ENCODE data around the gene CHPF2.
A peak's percentile ranks its signal among the peaks of the same experiment; 100 is the strongest.

The CHPF2 gene

DNA sequence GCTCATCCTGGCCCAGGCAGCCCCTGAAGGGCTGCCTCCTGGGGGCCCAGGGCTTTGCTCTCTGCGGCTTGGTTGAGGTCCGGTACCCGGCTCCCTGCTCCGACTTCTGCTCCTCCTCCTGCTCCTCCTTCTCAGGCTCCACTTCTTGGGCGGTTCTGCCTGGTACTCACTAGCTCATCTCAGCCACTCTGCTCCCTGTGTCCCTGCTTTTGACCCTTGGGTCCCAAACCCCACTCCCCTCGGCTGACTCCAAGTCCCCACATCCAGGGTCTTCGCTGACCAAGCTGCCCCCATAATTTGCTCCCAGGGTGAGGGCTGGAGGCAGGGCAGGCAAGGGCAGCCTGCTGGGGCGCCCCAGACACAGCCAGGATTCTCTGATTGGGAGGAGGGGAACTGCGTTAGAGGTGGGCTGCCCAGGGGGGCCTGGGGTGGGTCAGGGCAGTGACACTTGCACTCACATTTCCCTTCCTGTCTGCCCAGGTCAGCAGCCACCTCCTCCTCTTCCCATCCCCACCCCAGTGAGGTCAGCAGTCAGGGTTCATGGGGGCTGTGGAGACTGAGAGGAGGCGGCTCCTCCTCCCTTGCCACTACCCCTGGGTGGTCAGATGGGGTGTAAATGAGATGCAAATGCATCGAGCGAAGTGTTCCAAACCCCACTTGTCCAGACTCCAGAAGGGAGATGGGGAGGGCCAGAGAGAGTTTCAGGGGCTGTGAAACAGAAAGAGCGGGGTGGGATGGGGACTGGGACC, 14.0 kb downstream of the CHPF2 start:
- Histone ChIP-seq H3K27me3 (ENCODE audit: control insufficient read depth, insufficient read depth, low read length) (peaks cover 13% of the 10 kb centered on the region), H3K27ac (ENCODE audit: low read depth, low read length) (no peak overlapping the region), H3K4me3 (ENCODE audit: low read length) (no peak overlapping the region), H3K9ac (ENCODE audit: low read length) (no peak overlapping the region), H3K36me3 (ENCODE audit: control insufficient read depth, insufficient read depth, low read length) (no peaks in the 10 kb centered on the region), H3K4me1 (ENCODE audit: control insufficient read depth, insufficient read depth, low read length) (peaks cover 41% of the 10 kb centered on the region)

DNA sequence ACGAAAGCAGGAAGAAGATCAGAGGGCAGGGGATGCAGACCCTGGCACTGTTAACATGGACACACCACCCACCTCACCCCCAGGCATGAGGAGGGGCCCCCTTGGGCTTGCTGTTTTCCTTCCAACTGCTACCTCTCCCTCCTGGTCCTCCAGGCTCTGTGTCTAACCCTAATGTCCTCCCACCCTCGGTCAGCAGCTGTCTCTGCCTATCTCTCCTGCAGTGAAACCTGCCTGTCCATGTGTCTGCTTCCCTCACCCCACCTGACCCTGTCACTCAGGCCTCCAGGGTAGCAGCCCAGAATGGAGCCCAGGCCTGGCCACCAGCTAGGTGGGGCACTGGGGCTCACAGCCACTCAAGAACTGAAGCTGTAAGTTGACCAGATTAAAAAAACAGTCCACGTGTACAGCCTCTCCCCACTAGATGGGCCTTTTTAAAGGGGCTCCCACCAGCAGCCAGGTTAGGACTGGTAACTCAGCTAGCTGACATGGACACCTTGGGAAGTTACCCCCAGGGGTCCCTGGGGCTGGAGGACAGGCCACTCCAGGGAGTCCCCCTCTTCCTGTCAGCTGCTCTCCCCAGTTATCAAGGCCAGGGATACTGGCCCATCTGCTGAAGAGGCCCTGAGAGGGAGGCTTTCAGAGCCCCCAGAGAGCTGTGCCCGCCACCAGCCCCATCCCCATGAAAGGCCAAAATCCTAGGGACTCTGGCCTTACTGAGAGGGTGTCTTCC, 14.7 kb downstream of the CHPF2 start:
- Histone ChIP-seq H3K27ac (ENCODE audit: low read depth, low read length) (peak overlapping the region; percentile 84), H3K36me3 (ENCODE audit: control insufficient read depth, insufficient read depth, low read length) (no peaks in the 10 kb centered on the region), H3K9ac (ENCODE audit: low read length) (no peak overlapping the region), H3K27me3 (ENCODE audit: control insufficient read depth, insufficient read depth, low read length) (peaks cover 13% of the 10 kb centered on the region), H3K4me1 (ENCODE audit: control insufficient read depth, insufficient read depth, low read length) (peaks cover 41% of the 10 kb centered on the region), H3K4me3 (ENCODE audit: low read length) (peak overlapping the region; percentile 75)

DNA sequence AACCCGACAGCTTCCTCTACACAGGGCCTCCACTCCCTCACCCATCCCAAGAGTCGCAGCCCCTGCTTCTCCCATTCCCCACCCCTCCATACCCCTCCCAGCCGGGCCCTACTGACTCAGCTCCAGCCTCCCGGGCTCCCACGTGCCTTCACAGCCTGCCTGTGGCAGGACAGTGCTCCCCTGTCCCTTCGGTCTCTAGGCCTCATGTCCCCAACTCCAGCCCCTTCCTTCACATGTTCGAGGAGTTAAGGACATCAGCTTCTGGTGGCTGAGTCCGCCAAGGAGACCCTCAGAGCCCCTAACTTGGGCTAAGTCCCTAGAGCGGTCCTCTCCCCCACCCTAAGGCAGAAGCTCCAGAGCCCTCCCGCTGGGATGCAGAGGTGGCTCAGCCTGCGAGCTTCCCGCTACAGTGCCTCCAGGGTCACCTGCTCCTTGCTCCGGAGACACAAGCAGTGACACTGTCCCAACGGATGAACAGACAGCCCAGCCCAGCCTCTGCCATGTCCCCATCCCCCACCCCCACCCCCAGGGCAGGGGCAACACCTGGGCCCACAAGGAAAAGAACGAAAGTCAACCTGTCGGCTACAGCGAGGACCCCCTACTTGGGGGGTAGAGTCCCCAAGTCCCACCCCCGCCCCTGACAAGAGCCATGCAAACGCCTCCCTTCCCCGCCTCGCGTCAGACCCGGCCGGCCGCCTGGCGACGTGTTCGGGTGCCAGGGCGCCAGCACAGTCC, 15.5 kb downstream of the CHPF2 start:
- Histone ChIP-seq H3K9ac (ENCODE audit: low read length) (peak overlapping the region; percentile 50), H3K27ac (ENCODE audit: low read depth, low read length) (peak overlapping the region; percentile 84), H3K27me3 (ENCODE audit: control insufficient read depth, insufficient read depth, low read length) (peaks cover 13% of the 10 kb centered on the region), H3K36me3 (ENCODE audit: control insufficient read depth, insufficient read depth, low read length) (no peaks in the 10 kb centered on the region), H3K4me3 (ENCODE audit: low read length) (peak overlapping the region; percentile 75), H3K4me1 (ENCODE audit: control insufficient read depth, insufficient read depth, low read length) (peaks cover 45% of the 10 kb centered on the region)

DNA sequence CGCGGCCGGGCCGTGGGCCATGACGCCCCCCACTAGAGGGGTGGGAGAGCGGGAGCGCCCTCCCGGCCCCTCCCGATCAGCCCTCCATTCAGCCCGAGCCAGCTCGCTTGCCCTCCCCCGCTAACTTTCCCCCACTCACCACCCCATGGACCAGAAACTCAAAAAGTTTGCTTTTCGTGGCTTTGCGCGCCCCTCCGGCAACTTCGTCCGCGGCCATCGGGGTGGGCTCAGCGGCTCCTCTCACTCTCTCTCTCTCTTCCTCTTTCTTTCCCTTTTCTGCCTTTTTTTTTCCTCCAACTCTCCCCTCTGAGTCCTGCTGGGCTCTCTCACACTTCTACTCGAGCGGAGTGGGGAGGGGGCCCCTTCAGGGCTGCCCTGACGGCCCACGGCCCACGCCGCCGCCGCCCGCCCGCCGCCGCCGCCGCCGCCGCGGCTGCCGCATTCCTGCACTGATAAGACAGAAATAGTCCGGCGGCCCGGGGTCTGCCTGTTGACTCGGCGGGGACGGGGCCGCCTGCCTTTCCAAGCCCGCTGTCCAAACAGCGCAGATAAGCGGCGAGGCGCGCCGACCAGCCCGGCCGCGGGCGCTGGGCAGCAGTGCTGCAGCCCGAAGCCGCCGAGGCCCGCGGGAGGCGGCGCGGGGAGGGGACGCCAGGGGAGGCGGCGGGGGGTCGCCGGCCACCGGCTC, 16.2 kb downstream of the CHPF2 start, which contains the start of gene SMARCD3:
TSS of gene SMARCD3 (minus strand) at position 349 of the 688 bp plus-strand sequence. CDS start at position 217, 132 bp downstream.
- Histone ChIP-seq H3K4me1 (ENCODE audit: control insufficient read depth, insufficient read depth, low read length) (peaks cover 50% of the 10 kb centered on the region), H3K27me3 (ENCODE audit: control insufficient read depth, insufficient read depth, low read length) (peaks cover 13% of the 10 kb centered on the region), H3K27ac (ENCODE audit: low read depth, low read length) (peak within 1 kb of the TSS; percentile 93), H3K36me3 (ENCODE audit: control insufficient read depth, insufficient read depth, low read length) (no peaks in the 10 kb centered on the region), H3K4me3 (ENCODE audit: low read length) (peak within 1 kb of the TSS; percentile 75), H3K9ac (ENCODE audit: low read length) (peak within 1 kb of the TSS; percentile 50)

DNA sequence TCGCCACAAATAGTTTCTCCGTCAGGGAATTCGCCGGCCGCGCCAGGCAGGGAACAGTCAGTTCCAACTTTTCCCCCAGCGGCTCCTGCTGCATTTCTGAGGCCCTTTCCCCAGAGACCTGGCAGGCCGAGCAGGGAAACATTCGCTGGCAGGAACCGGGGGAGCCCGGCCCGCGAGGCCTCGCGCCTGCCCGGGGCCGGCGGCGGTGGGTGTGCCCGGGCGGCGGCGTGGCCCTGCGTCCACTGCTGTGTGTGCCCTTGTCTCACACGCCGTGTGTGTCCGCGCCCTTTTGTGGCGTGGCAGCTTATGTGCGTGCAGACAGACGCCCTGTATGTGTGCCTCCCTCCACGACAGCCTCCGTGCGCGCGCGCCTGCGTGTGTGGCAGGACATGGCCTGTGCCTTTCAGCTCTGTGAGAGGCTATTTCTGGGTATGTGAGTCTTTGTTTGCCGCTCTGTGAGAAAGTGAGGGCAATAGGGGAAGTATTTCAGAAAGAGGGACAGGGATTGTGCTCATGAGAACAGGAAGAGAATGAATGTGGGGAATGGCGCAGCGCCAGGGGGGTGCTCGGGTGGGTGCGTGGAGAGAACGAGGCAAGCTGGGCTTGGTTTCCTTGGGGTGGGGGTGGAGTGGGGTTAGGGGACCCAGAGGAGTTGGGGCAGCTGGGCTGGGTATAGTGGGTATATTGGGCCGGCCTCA, 16.9 kb downstream of the CHPF2 start:
- Histone ChIP-seq H3K27ac (ENCODE audit: low read depth, low read length) (peak overlapping the region; percentile 93), H3K36me3 (ENCODE audit: control insufficient read depth, insufficient read depth, low read length) (no peaks in the 10 kb centered on the region), H3K4me3 (ENCODE audit: low read length) (peak overlapping the region; percentile 65), H3K27me3 (ENCODE audit: control insufficient read depth, insufficient read depth, low read length) (peaks cover 10% of the 10 kb centered on the region), H3K4me1 (ENCODE audit: control insufficient read depth, insufficient read depth, low read length) (peaks cover 45% of the 10 kb centered on the region), H3K9ac (ENCODE audit: low read length) (peak overlapping the region; percentile 47)

DNA sequence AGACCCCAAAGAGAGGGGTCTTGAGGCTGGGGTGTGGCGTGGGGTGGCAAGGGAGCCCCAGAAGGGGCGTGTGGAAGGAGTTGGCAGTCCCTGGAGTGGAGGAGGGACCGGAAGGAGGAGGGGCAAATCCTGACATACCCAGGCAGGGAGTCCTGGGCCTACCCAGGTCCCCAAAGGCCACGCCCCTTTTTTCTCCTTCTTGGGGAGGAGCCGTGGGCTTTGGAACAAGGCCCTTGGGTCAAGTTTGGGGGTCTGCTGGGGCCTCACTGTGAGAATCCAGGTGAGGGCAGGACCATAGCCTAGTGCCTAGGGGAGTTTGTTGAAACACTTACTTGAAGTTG, 17.4 kb downstream of the CHPF2 start:
- H3K36me3 ChIP-seq (ENCODE audit: control insufficient read depth, insufficient read depth, low read length): no peaks in the 10 kb centered on the region
- H3K4me3 ChIP-seq (ENCODE audit: low read length): peak overlapping the region; percentile 65
- H3K9ac ChIP-seq (ENCODE audit: low read length): no peak overlapping the region
- H3K27me3 ChIP-seq (ENCODE audit: control insufficient read depth, insufficient read depth, low read length): peaks cover 10% of the 10 kb centered on the region
- peaks cover 41% of the 10 kb centered on the region for H3K4me1 ChIP-seq (ENCODE audit: control insufficient read depth, insufficient read depth, low read length)
- peak overlapping the region; percentile 93 for H3K27ac ChIP-seq (ENCODE audit: low read depth, low read length)

DNA sequence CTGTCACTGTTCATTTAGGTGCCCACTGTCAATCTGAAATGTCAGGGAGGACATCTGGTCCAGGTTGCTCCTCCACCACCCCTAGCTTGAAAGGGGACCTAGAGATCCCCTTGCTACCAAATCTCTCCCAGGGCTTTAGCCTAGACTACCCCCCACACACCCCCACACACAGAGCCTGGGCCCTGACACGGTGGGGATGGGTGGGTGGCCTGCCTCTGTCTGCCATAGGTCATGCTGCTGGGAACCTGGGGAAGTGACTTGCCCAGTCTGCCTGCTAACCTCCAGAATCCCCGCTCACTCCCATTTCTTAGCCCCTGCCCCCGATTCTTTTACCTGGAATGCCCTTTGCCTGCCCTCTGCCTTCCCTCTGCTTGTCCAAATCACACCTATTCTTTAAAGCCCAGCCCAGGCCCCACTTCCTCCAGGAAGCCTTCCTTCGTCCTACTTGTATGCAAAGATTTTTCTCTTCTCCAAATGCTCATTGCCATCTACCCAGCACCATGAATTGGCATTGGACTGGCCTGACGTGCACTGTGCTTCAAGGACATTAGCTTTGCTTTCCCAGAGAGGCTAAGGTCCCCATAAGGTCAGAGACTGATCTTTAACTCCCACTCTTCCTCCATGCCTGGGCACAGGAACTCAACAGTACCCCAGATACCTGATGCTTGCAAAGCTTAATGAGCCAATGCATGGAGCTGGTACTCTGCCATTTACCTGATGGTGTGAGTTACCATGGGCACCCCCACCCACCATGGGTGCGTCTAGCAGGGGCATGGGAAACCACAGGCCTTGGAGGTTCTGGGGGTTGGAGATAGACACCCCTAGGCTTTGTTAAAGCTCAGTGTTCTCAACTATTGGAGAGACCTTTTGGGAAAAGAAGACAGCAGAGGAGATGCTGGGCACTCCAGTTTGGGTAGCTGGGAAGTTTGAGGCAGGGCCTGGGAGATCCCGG, 18.2 kb downstream of the CHPF2 start:
- H3K36me3 ChIP-seq (ENCODE audit: control insufficient read depth, insufficient read depth, low read length): no peaks in the 10 kb centered on the region
- H3K27me3 ChIP-seq (ENCODE audit: control insufficient read depth, insufficient read depth, low read length): peaks cover 4% of the 10 kb centered on the region
- peak overlapping the region; percentile 38 for H3K9ac ChIP-seq (ENCODE audit: low read length)
- peak overlapping the region; percentile 93 for H3K27ac ChIP-seq (ENCODE audit: low read depth, low read length)
- peak overlapping the region; percentile 62 for H3K4me3 ChIP-seq (ENCODE audit: low read length)
- H3K4me1 ChIP-seq (ENCODE audit: control insufficient read depth, insufficient read depth, low read length): peaks cover 36% of the 10 kb centered on the region

DNA sequence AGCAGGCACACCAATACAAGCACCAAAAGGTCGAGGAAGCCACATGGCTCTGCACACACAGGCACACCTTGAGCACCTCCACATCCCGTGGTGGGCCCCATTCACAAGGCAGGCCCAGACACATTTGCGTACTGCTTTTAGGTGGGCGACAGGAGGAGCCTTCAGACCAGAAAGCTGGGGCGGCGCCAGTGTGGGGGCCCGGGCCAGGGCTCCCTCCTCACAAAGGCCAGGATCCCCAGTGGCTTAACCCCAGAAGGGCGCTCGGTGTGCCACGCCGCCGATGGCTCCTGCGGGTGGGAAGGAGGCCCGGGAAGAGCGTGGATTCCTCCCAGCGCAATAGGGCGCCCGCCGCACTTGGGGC, 19.0 kb downstream of the CHPF2 start:
- Histone ChIP-seq H3K27ac (ENCODE audit: low read depth, low read length) (peak overlapping the region; percentile 79), H3K4me3 (ENCODE audit: low read length) (peak overlapping the region; percentile 62), H3K9ac (ENCODE audit: low read length) (peak overlapping the region; percentile 38), H3K27me3 (ENCODE audit: control insufficient read depth, insufficient read depth, low read length) (peaks cover 5% of the 10 kb centered on the region), H3K4me1 (ENCODE audit: control insufficient read depth, insufficient read depth, low read length) (peaks cover 36% of the 10 kb centered on the region), H3K36me3 (ENCODE audit: control insufficient read depth, insufficient read depth, low read length) (no peaks in the 10 kb centered on the region)

DNA sequence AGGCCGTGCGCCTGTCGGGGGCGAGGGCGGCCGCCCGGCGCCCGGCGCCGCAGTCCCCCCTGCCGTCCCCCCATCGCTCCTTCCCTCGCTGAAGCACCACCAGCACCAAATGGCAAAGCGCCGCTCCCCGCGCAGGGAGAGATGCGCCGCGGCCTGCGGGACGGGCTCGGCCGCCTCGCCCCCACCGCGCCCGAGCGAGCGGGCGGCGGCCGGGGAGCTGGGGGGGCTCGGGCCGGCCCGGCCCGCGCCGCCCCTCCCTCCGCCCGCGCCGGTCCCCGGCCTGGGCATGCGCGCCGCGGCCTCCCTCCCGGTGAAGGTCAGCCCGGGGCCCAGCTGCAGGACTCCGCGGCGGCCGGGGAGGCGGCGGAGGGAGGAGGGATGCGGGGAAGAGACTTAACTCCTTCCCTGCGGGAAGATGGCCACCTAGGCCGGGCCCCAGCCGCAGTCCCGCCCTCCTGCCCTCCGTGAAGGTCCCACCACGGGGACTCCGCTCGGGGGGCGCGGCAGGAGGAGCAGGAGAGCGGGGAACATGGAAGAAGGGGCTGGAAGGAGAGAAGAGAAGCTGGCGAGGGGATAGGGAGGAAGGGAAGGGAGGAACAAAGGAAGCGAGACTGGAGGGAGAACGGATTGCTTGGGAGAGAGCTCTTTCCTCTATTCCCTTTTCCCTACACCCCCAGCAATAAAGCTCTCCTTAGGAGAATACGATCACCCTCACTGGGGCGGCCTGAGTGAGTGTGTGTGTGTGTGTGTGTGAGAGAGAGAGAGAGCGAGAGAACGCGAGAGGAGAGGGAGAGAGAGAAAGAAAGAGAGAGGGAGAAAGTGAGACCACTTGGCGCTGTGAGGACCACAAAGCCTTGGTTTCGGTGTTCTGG, 19.6 kb downstream of the CHPF2 start:
- Histone ChIP-seq H3K4me3 (ENCODE audit: low read length) (peak overlapping the region; percentile 71), H3K27ac (ENCODE audit: low read depth, low read length) (peak overlapping the region; percentile 94), H3K4me1 (ENCODE audit: control insufficient read depth, insufficient read depth, low read length) (peaks cover 33% of the 10 kb centered on the region), H3K27me3 (ENCODE audit: control insufficient read depth, insufficient read depth, low read length) (peaks cover 6% of the 10 kb centered on the region), H3K36me3 (ENCODE audit: control insufficient read depth, insufficient read depth, low read length) (no peaks in the 10 kb centered on the region), H3K9ac (ENCODE audit: low read length) (peak overlapping the region; percentile 84)

DNA sequence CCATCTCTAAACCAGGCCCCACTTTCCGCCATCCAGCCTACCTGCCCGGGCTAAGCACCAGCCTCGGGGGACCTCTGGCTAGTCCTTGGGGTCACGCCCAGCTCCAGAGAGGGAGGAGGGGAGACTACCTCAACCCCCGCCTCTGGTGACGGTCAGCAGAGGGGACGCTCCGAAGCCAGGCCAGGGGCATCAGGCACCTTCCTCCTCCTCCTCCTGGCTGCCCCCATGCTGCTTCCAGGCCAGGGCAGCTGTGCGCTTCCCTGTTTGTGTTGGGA, 20.2 kb downstream of the CHPF2 start:
- H3K27me3 ChIP-seq (ENCODE audit: control insufficient read depth, insufficient read depth, low read length): peaks cover 4% of the 10 kb centered on the region
- H3K4me1 ChIP-seq (ENCODE audit: control insufficient read depth, insufficient read depth, low read length): peaks cover 29% of the 10 kb centered on the region
- H3K36me3 ChIP-seq (ENCODE audit: control insufficient read depth, insufficient read depth, low read length): no peaks in the 10 kb centered on the region
- peak overlapping the region; percentile 71 for H3K4me3 ChIP-seq (ENCODE audit: low read length)
- peak overlapping the region; percentile 94 for H3K27ac ChIP-seq (ENCODE audit: low read depth, low read length)
- peak overlapping the region; percentile 84 for H3K9ac ChIP-seq (ENCODE audit: low read length)

Measured in rectal smooth muscle tissue (tissue), 1 donor.